Bronchial epithelial cell (primary cell): ENCODE measurements around the gene THADA. TPM values are rescaled to one million over a fixed set of nuclear protein-coding genes. Genes with fewer than 3 reads are reported as not detected.

Source experiments
- DNase-seq: peaks from one replicate; pipeline ENCODE4 v3.0.0-alpha.2; 2010; ENCODE audit warnings: low read depth
- FAIRE-seq: peaks from 2 replicates; lab custom pipeline; 2011; peaks lifted over from hg19 to GRCh38; lab: Jason Lieb, UNC
- H3K27me3 ChIP-seq: 2 replicates; pipeline ENCODE4 v1.5.1; 2011; ENCODE audit warnings: low read length; ENCODE audit not compliant: control insufficient read depth, insufficient read depth
- H3K36me3 ChIP-seq: 2 replicates; pipeline ENCODE4 v1.5.1; 2011; ENCODE audit warnings: low read length; ENCODE audit not compliant: control insufficient read depth, insufficient read depth
- H3K4me3 ChIP-seq: 2 replicates; pipeline ENCODE4 v1.5.1; 2011; ENCODE audit warnings: mild to moderate bottlenecking, low read depth, low read length, control low read depth
- CTCF ChIP-seq: IDR thresholded peaks from 2 replicates; pipeline ENCODE4 v1.5.1; 2011; ENCODE audit warnings: mild to moderate bottlenecking, moderate library complexity, low read length, control low read depth, inconsistent platforms; ENCODE audit not compliant: insufficient read depth, severe bottlenecking
- total RNA-seq: library from RNA; depleted of rRNA; stranded (reverse); fragments of >200 nt; gene quantifications from 2 replicates; pipeline ENCODE4 v1.2.1, GENCODE V29; 2014

THADA gene
- total RNA-seq, 1 donor from 2014 or later, result 25.8 TPM

- DNase-seq, result no peak
- Histone ChIP-seq H3K27me3 (no peaks in the 10 kb centered on the region), H3K36me3 (no peaks in the 10 kb centered on the region), H3K4me3 (no peak overlapping the region)
- TF ChIP-seq CTCF, result no peak
- no peak for FAIRE-seq
These were observed 211.7 kb downstream of the THADA start for GRCh38 chr2:43384143-43384542.

GRCh38 chr2:43383533-43383932, 212.3 kb downstream of the THADA start:
- no peak for FAIRE-seq
- H3K4me3 ChIP-seq, result no peak overlapping the region
- TF ChIP-seq CTCF, result no peak

GRCh38 chr2:43379494-43379893, 216.3 kb downstream of the THADA start:
- no peak overlapping the region for H3K4me3 ChIP-seq
- H3K27me3 ChIP-seq, result no peaks in the 10 kb centered on the region
- TF ChIP-seq CTCF, result no peak
- H3K36me3 ChIP-seq, result no peaks in the 10 kb centered on the region
- FAIRE-seq (no peak), DNase-seq (no peak)

More at GRCh38 chr2:43383533-43383932, 212.3 kb downstream of the THADA start:
- Histone ChIP-seq H3K27me3 (no peaks in the 10 kb centered on the region), H3K36me3 (no peaks in the 10 kb centered on the region)
- no peak for DNase-seq

- DNase-seq (no peak), FAIRE-seq (no peak)
- Histone ChIP-seq H3K36me3 (no peaks in the 10 kb centered on the region), H3K27me3 (no peaks in the 10 kb centered on the region), H3K4me3 (no peak overlapping the region)
- TF ChIP-seq CTCF, result no peak
These were observed 218.5 kb downstream of the THADA start for GRCh38 chr2:43377327-43377726.

- Histone ChIP-seq H3K27me3 (no peaks in the 10 kb centered on the region), H3K36me3 (no peaks in the 10 kb centered on the region), H3K4me3 (no peak overlapping the region)
- no peak for TF ChIP-seq CTCF
- peak; percentile 33 for DNase-seq
- FAIRE-seq, result no peak
These were observed 219.2 kb downstream of the THADA start for GRCh38 chr2:43376523-43377198.
